Right kidney (tissue), 1 donor: ENCODE measurements around the gene LHB.

Source experiments
- DNase-seq: peaks from one replicate; pipeline ENCODE4 v3.0.0-alpha.2; 2016

Gene LHB

GRCh38 chr19:49010453-49010852 is 6.4 kb downstream of the LHB start:
- DNase-seq, result no peak

GRCh38 chr19:49009828-49010227 is 7.1 kb downstream of the LHB start:
- DNase-seq, result no peak

DNA sequence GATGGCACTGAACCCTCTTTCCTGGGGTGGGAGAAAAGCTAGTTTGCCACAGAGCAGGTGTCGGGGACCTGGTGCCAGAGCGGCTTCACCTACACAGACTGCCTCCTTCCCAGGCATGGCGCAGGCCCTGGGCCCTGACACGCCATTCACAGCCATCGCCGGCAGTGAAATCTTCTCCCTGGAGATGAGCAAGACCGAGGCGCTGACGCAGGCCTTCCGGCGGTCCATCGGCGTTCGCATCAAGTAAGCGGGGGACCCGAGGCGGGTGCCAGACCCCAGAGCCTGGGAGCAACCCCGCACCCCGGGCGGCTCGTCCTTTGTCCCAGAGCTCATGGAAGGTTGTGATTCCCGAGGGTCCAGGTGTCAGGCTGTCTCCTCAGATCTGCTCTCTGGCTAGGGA is 10.0 kb downstream of the LHB start:
- no peak for DNase-seq

DNA sequence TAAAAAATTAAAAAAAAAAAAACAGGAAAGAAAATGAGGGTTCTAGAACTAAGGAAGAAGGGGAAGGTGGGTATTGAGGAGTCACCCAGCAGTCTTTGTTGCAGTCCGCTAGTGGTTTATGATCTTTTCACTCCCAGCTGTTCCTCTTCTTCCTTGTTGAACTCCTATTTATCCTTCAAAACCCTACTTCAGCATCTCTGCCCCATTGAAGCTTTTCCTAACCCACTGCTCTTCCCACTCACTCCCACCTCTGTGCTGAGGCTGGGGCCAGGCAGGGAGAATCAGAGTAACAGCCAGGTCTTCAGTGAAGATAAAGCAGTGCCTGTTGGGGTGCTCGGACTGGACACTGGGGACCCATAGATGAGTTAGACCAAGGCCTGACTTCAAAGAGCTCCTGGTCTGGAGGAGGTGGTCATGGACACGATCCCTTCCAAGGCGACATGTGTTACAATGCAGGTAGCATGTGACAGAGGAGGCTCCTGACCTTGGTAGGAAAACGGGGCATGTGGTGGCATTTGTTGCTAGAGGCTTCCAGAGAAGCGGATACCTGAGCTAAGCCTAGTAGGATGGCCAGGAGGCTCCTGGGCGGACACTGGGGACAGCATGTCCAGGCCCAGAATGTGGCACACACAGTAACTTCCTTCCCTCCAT is 11.8 kb downstream of the LHB start:
- no peak for DNase-seq

- DNase-seq, result no peak
These were observed 12.8 kb downstream of the LHB start for GRCh38 chr19:49004133-49004532.

DNA sequence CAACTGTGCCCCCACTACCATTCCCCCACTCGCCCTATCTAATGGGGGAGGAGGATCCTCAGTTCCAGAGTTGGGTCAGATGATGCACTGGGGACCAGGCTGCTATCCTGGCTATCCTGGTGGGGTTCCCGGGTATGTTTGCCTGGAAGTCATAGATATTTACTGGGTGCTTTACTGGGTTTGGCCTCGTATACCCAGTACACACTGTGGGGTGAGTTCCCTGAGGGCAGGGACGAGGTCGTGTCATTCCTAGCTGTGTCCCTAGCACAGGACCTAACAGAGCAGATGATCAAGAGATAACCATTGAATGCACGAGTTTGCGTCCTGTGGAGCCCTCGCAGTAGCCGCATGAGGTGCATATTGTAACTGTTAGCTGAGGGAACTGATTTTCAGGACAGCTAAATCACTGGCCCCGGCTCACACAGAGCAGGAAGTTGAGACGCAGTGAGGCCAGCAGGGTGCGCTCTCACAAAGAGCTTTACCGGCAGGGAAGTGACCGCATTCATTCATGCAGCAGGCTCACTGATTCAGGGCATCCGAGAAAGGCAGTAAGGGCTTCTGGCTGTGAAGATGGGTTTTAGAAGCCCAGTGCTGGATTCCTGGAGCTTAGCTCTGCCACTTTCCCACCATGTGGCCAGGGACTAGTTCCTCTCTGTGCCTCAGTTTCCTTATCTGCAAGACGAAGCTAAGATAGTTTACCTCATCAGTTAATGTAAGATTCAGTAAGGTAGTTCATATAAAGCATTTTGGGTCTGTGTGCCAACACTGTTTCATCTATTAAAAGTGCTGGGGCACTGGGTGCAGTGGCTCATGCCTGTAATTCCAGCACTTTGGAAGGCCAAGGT is 17.2 kb downstream of the LHB start:
- DNase-seq, result no peak

DNA sequence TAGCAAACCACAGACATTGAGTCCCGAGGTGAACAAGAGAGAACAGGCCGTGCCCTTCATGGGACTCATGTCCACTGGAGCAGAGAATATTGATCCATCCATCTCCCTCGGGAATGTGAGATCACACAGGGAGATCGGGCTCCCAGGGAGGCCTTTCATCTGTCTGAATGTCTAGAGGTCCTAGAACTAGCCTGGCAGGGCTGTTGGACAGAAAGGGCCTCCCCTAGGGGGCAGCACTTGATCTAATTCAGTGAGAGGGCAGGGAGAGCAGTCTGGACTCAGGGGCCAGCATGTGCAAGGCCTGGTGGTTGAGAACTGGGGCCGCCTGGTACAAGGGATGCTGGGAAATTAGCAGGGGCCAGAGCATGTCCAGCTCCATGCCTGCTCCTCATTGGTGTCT is 18.9 kb downstream of the LHB start:
- DNase-seq, result no peak

GRCh38 chr19:48994035-48994386 is 22.9 kb downstream of the LHB start:
- DNase-seq, result no peak

GRCh38 chr19:48993175-48994034 is 23.5 kb downstream of the LHB start, which contains the start of the genes GYS1 and RUVBL2:
Gene GYS1 (minus strand): TSS chr19:48993309. CDS start chr19:48993112, 197 bp downstream.
Gene RUVBL2 (plus strand): TSS chr19:48993887. CDS start chr19:48993912, 25 bp downstream.
- DNase-seq, result peak; percentile 99

- DNase-seq, result no peak
These were observed 24.2 kb downstream of the LHB start for GRCh38 chr19:48992581-48993174.

DNA sequence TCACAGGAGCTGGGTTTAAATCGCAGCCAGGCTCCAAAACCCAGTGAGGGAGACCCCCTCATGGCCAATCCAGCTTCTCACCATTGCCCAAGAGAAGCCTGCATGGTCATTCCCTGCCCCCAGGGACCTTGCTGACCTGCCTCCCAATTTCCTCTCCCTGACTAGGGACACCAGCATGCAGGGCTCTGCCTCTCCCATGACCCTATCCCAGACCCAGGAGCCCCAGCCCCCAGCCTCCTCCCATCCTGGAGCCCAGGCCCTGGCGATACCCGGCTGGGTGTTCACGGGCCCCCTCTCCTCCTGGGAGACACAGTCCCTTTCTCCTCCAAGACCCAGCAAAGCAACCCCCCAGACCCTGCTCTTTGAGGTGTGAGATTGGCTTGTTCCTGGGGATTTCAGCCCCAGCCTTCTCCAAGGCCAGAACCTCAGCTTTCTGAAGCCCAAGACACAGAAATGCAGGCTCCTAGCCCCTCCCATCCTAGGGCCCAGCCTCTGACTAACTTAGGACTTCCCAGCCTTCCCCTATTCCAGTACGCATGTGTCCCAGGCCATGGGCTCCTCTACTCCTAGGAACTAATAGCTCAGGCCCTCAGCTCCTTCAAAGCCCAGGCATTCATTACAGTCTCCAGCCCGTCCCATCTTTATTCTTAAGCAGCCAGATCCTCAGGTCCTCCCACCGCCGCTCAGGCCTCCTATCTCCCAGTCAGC is 24.9 kb downstream of the LHB start:
- no peak for DNase-seq

DNA sequence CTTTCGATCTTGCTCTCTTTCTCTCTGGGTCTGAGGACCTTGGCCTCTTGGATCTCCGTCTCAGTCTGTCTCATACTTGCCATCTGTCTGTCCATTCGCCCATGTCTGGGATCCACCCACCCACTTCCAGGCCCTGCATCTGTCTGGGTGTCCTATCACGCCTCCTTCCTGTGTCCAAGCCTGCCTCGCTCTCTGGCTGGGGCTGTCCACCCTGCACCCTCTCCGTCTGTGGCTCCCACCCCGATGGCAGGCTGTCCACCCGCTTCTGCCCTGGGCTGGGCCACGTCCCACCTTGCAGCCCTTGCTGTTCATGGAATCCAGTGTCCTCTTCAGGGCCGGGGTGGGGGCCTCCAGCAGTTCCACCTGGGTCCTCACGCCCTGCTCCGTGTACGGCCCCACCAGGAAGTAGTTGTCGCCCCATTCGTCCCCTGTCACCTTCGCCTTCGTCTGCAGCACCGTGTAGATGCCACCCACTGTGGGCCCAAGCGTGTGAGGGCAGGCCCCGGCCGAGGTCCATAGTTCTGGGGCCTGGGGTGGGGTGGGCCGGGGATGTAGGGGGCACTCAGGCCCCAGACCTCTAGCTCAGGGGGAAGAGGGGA is 25.8 kb downstream of the LHB start:
- no peak for DNase-seq

DNA sequence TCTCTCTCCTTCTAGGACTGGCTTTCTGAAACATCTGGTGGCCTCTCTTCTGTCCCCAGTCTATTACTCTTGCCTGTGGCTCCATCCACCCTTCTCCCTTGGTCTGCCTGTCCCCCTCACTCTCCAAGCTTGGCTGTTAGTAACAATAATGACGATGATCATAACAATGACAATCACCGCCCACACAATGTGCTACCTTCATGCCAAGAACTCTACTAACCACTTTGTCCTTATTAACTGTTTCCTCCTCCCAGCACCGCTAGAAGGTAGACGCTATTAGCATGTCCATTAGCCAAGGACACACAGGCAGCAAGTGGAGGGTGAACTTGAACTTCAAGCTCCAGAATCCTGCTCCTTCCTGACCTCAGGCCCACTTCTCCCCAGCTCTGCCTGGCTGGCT is 26.5 kb downstream of the LHB start:
- DNase-seq, result no peak

- no peak for DNase-seq
These were observed 27.1 kb downstream of the LHB start for GRCh38 chr19:48989701-48990291.

GRCh38 chr19:48988860-48989259 is 28.0 kb downstream of the LHB start:
- DNase-seq, result no peak

DNA sequence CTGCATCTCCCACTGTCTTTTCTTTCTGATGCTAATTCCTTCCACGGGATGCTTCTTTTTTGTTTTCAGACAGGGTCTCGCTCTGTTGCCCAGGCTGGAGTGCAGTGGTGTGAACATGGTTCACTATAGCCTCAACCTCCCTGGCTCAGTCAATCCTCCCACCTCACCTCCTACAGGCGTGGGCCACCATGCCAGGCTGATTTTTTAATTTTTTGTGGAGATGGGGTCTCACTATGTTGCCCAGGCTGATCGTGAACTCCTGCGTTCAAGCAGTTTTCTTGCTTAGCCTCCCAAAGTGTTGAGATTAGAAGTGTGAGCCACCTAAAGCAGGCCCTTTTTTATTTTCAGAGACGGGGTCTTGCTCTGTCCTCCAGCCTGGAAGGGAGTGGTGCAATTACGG is 28.6 kb downstream of the LHB start:
- DNase-seq, result no peak

DNA sequence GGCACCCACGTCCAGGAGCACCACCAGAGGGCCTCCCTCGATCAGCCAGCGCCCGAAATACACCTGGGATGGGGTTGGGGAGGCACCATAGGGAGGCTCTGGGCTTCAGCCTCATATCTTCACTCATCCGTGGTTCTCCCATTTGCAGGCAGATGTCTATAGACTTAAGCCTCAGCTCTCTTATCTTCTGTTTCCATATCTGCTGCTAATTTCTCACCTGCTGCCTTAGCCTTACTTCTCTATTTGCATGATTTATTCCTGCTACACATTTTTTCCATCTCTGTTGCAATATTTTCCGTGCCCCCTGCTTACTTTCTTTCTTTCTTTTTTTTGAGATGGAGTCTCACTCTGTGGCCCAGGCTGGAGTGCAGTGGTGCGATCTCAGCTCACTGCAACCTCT is 29.6 kb downstream of the LHB start:
- DNase-seq, result no peak

- DNase-seq, result no peak
These were observed 30.7 kb downstream of the LHB start for GRCh38 chr19:48986211-48986610.

- DNase-seq, result no peak
These were observed 31.2 kb downstream of the LHB start for GRCh38 chr19:48985711-48986110.

GRCh38 chr19:48982280-48982679 is 34.6 kb downstream of the LHB start:
- DNase-seq, result no peak

DNA sequence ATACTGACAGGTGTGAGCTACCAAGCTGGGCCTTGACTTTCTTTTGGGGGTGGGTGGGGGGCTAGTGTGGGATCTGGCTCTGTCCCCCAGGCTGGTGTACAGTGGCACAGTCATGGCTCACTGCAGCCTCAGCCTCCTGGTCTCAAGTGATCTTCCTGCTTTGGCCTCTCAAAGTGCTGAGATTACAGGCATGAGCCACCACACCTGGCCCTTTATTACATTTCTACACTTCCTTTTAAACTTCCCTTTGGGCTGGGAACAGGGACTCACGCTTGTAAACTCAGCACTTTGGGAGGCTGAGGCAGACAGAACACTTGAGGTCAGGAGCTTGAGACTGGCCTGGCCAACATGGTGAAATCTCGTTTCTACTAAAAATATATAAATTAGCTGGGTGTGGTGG is 39.8 kb downstream of the LHB start:
- DNase-seq, result no peak
